Measurements from ENCODE around the gene DCXR.

Gene DCXR

DNA sequence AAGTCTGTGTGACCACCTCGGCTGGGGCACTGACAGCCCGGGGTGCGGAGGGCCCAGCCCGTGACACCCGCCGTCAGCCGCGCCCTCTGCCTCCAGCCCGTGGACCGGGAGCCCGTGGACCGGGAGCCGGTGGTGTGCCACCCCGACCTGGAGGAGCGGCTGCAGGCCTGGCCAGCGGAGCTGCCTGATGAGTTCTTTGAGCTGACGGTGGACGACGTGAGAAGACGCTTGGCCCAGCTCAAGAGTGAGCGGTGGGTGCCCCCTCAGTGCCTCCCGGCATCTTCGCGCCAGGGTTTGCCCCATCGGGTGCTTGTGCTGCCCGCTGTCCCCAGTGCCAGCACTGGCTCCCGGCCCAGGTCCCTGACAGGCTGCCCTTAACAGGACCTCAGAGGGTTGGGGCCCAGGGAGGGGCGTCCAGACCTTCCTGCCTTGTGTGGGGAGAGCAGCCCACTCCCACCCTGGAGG lies 28.5 kb downstream of the DCXR start:
- DNase-seq = no peak

DNA sequence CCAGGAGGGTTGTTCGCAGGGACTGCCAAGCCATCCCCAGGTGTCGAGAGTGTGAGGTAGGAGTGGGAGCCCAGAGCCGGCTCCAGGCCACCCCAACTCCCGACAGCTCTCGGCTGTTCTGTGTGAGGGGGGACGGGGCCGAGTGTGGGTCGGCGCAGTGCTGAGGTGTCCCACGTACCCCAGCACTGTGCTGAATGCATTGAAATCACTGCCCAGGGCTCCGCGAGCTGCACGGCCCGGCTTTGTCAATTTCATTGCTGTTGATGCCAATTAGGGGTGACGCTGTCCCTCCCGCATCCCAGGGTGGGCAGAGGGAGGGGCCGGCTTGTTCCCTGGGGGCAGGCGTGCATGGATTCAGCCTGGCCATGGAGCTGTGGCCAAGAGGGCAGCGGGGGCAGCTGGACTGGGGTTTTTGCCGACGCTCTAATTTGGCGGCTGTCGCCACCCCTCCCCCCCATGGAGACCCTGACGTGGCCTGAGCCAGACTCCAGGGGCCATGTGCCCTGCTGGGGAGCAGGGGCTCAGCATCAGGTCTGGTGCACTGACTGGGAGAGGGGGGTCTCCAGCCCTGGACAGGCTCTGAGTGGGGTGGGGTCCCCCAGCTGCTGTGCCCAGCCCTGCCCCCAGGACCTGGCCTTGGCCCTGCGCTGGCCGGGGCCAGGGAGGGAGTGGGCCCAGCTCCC lies 29.1 kb downstream of the DCXR start:
- DNase-seq = no peak

DNA sequence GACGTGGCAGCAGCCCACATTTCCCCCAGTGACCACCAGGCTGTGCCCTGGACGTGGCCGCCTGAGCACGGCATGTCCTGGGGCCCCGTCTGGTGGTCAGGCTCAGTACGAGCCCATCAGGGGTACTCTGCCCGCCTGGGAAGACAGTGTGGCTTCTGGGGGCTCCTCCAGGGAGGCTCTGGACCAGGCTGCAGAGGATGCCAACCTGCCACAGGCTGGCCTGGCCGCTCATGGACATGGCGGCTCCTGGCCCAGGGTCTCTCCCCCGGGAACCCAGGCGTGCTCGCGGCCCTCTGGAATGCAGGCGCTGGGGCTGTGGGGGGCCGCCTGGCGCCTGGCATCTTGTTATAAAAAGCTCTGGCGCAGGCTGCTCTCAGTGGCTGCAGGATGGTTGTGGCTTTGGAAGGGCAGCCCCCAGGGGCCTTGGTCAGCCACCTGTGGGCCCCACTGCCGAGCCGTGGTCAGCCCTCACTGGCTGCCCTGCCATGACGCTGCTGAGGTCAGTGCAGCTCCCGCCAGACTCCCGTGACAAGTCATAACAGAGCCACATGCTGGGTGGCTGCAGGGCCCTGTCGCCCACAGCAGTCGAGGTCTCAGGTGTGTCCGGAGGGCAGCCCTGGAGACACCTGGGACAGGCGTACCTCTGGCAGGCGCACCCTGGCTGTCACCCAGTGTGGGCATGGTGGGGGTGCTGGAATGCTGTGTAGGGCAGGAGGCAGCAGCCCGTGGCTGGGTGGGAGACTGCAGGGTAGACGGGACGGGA lies 29.8 kb downstream of the DCXR start:
- no peak for DNase-seq

DNA sequence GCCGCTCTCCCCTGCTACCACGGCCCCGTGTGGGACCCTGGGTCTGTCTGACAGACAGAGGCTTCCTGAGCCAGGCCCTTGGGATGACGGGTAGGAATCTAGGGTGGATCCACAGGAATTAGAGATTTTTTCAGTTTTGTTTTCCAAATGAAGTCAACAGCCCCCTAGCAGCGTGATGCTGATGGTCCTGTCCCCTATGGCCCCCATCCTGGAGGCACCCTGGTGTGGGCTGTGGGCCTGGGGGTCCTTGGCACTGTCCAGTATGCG lies 30.3 kb downstream of the DCXR start:
- DNase-seq = no peak

DNA sequence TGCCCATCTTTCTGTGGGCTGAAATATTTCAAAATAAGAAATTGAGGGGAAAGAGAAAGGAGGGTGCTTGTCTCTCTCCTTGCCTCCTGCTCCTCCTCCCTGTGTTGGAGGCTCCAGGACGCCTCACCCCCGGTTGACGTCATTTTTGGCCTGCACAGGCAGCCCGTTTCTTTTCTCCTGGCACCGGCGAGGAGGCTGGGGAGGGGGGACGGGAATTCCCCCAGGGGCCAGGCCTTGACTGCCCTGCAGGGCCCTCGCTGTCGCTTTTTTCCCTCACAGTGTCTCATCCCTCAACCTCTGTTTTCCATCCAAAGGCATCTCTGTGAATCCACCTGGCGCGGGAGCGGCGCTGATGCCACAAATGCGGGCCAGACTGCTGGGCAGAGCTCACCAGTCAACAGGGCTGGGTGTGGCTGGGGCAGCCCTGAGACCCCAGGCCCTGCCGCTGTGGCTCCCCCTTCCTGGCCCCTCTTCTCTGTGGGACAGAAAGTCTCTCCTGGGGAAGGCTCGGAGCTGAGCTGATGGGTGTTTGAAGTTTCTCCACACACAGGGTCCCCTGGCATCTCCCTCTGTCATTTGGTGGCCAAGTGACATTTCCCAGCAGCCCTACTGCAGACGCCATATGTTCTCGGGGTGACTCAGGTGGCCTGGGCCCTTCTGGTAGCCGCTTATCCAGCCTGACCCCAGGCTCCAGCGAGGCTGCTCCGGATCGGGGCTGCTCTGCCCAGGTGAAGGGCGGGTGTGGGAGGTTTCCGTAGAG lies 30.8 kb downstream of the DCXR start:
- peak; percentile 38 for DNase-seq

DNA sequence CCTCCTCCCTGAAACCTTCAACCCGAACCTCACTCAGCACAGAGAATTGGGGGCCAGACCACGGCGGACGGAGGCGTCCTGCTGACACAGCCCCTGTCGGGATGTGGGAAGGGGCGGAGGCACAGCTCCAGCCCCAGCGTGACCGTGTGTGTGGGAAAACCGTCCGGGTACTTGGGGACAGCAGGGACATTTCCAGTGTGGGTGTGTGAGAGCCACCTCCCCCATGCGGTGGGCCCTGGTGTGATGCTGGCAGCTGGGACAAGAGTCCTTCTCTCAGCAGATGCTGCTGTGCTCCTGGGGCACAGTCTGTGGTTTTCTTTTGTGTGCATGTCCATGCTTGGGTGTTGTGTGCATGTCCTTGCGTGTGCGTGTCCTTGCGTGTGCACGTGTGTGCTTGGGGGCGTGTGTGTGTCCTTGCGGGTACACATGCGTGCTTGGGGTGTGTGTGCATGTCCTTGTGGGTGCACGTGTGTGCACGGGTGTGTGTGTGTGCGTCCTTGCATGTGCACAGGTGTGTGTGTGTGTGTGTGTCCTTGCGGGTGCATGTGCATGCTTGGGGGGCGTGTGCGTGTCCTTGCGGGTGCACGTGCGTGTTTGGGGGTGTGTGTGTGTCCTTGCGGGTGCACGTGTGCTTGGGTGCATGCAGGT lies 31.7 kb downstream of the DCXR start:
- peak; percentile 21 for DNase-seq

DNA sequence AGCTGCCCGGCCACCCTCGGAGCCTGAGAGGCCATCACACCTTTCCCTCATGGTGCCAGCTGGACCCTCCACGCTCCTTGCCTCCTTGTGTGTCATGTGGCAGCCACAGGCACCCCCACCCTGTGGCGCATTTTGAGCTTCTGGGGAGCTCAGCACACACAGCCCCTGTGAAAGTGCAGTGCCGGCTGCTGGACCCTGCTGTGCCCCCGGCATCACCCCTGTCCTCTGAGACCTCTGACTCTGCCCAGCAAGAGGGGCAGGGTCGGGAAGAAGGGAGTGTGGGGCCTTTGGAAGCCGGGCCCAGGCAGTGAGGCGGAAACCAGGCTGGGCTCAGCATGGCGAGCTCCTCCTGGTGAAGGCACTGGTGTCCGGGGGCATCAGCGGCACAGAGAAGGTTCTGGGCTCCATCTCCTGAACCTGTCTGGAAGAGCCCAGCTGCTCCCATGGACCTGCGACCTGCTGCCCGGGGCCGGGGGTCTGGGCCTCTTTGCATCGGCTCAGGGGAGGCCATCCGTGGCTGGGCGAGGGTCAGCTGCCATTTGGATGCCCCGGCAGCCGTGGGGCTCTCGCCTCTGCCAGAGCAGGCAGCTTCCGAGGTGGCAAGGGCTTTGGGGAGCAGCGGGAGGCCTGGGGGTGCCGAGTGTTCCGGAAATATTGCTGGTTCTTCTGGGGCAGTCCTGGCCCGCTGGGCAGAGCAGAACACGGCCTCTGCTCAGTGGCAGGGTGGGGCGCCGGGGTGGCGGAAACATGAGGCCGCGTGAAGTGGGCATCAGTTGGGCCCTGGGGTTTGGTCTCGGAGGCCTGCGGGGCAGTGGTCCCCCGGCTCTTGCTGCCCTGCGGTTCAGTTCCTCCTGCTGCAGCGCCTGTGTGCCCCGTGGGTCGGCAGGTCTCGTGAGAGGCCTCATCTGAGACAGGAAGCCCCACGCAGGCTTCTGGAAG lies 32.7 kb downstream of the DCXR start:
- no peak for DNase-seq

DNA sequence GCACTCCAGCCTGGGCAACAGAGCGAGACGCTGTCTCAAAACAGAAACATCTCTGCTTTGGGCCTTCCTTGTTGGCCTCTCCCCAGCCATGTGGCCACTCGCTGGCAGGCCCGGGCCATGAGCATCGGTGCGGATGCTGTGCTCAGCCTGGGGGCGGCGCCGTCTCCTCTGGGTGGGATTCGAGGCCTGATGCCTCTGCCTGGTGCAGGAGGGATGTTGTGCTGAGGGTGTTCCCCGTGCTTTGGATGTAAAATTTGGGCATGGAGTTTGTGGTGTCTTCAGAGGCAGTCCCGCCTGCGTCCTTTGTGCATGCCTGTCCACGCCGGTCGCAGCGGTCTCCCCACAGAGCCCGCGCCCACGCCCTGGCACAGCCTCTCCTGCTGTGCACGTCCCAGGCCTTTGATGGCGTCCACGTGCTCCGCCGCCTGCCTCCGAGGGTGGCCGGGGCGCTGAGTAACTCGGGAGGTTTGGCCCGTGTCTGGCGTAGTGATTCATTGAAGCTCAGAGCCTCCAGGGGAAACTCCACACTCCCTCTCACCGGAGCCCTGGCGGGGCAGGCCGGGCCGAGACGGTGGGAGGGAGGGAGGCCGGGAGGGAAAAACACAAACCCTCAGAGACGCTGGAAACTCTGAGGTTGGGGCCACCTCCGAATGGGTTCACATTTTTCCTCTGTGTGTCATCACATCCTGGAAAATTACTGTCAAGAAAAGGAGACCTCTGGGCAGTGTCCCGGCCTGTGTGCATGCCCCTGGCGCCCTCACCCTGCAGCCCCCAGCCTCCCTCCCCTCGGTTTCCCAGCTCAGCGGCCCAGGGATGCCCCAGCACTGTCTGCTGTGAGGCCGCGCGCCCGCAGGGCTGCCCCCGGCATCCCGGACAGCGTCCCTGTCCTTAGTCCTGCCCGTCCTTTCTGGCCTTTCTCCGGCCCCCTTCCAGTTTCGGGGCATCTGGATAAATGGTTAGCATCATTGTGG lies 33.8 kb downstream of the DCXR start:
- no peak for DNase-seq

DNA sequence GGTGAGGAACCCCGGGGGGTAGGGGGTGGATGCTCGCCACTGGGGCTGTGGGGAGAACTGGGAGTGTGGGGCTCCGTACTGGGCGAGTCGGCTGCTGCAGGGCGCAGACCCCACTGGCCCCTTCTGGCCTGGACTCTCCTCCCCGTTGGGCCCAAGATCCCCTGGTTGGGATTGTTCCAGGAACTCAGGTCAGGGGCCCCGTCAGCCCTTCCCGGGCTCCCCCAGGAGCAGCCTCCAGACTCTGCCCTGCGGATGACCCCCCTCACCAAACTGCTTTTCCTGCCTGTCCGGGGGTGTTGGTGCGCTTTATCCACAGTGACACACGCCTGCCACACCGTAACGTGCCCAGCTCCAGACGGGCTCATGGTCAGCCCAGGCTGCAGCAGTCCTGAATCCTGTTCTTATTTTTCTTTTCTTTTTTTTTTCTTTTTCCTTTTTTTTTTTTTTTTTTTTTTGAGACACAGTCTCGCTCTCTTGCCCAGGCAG lies 35.9 kb downstream of the DCXR start:
- DNase-seq = no peak

DNA sequence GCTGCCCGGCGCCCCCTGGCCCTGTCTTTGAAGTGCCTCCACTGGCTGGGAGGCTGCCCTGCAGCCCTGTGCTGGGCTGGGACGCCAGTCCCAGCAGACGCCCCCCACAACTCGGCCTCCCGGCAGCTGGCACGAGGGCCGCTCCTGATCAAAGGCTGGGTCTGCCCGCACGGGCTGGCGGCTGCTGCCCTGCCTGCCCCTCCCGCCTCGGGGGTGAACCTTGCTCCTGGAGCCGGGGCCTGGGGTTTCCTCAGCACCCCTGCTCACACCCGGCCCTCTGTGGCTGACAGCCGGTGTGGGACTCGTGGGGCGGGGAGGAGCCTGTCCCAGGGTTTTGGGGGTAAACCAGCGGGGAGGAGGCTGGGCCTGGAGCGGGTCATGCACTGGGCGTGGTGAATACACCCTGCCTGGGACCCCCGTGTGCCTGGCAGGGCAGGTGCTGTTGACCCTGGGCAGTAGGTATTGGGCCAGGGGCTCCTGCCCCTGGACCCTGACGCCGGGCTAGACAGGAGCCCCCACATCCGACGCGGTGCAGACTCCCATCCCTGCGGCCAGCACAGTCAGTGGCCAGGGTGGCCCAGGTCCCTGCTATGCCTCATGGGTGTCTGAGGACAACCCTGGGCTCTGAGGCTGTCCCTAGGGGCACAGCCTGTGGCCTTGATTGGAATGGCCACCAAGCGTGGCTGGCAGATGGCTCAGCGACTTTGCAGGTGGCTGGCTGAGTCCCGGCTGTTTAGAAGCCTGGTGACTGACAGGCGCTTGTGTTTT lies 36.5 kb downstream of the DCXR start:
- DNase-seq = peak; percentile 56

DNA sequence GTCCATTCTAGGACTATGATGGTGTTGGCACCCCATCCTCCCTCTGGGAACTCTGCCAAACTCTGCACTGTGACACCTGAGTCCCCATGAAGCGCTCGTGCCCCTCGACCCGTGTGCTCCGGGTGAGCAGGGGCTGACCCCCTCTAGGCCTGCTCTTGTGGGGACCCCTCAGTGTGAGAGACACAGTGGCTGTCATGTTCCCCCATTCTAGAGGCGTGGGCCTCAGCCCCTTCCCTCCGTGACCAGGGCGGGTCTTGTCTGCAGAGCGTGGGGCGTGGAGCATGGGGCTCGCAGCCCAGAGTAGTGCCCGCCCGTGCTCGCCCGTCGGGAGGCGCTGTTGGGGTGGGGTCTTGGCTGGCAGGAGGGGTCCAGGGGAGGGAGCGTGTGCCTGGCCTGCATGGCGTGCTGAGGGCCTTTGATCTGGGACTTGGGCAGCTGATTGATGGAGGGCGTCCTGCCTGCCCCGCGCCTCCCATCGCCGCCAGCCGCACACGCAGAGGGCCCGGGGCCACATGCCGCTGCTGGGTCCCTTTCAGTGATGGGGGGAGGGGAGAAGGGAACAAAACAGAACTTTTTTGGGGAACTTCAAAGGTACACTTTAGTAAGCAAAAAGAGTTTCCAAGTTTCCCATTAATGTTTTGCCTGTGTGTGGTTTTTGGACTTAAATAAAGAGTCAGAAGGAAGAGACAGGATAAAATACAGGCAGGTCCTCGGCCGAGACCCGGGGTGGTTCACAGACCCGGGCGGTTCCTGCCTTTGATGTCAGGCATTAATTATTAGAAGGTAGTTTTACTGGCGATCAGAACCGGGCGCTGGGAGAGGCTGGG lies 37.3 kb downstream of the DCXR start:
- no peak for DNase-seq

DNA sequence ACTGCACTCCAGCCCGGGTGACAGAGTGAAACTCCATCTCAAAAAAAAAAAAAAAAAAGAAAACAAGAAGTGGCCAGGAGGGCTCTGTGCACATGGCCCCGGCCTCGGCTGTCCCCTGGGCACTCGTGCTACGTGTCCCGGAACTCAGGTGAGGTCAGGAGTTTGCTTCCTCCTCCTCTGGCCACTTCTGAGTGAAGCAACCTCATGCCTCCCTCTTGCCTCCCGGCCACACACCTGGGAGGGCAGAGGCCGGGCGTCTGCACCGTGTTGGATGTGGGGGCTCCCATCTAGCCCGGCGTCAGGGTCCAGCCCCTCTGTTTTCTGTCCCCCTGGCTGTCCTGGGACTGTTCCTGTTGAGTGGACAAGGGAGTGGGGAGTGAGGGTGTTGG lies 37.9 kb downstream of the DCXR start:
- DNase-seq = no peak

DNA sequence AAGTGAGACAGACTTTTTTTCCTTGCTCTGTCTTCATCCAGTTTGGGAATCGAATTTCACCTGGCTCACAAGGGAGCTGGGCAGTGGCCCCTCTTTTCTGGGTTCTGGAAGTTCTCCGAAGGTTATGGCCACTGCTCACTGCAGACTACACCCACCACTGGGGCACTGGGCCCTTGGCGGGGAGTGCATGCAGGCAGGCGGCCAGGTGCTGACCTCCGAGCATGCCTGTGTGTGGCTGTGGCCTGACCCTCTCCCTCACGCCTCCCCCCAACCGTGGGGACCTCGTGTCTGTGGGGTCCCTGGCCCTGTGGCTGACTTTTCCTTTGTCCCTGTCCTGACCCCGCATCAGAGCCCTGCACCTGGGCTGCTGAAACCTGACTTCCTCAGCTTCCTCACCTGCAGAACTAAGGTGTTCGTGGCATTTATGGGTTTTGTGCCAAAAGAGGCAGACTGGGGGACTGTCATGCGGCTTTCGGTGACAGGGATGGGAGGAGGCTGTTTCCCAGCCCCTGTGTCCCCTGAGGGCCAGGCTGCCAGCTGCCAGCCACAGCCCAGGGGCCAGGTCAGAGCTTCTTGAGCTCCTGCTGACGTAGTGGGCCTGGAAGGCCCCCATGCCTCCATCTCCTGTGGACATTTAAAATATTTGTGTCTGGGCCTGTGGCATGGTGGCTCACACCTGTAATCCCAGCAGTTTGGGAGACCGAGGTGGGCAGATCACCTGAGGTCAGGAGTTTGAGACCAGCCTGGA lies 38.6 kb downstream of the DCXR start:
- DNase-seq = no peak

DNA sequence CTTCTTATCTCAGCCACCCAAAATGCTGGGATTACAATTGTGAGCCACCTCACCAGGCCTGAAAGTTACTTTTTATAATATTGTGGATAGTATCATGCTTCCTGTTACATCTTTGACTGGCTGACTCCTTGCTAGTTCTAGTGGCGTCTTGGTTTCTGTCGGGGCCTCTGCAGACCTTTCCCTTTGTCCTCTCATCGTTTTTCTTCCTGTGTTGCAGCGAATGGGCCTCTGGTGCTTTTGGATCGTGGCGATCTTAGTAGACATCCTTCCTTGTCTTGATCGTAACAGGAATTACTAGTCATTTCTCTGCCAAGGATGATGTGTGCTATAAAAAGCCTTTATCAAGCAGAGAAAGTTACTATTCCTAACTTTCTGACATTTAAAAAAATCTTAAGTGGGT lies 39.3 kb downstream of the DCXR start:
- no peak for DNase-seq

DNA sequence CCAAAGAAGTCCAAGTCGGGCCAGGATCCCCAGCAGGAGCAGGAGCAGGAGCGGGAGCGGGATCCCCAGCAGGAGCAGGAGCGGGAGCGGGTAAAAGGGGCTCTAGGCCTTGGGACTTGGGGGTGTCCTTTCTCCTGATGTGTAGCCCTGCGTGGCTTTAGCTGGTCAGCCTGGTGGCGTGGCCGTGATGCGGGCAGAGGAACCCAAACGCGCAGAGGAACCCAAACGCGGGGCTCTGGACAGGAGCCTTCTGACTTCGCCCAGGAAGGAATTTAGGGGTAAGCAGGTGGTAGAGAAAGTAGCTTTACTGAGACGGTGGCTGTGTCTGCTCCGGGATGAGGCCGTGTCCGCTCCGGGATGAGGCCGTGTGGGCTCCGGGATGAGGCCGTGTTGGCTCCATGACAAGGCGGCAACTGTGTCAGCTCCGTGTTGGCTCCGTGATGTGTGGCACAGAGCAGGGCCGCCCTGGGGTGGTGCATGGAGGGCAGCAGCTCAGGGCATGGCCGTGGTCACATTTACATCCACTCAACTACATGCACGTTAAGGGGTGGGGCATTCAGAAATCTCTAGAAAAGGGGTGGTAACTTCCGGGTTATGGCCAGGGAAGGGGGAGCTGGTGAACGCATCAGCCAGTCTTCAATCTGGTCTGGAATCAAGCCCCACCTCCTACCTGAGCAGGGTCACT lies 40.6 kb downstream of the DCXR start:
- no peak for DNase-seq

DNA sequence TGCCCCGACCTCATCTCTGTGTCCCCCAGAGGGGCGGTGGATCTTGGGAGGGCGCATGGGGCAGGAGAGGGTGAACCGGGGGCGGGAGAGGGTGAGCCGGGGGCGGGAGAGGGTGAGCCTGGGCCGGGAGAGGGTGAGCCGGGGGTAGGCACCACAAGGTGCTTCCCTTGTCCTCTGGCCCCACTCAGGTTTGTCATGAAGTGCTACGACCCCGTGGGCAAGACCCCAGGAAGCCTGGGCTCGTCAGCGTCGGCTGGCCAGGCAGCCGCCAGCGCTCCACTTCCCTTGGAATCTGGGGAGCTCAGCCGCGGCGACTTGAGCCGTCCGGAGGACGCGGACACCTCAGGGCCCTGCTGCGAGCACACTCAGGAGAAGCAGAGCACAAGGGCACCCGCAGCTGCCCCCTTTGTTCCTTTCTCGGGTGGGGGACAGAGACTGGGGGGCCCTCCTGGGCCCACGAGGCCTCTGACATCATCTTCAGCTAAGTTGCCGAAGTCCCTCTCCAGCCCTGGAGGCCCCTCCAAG lies 41.2 kb downstream of the DCXR start:
- DNase-seq = no peak

DNA sequence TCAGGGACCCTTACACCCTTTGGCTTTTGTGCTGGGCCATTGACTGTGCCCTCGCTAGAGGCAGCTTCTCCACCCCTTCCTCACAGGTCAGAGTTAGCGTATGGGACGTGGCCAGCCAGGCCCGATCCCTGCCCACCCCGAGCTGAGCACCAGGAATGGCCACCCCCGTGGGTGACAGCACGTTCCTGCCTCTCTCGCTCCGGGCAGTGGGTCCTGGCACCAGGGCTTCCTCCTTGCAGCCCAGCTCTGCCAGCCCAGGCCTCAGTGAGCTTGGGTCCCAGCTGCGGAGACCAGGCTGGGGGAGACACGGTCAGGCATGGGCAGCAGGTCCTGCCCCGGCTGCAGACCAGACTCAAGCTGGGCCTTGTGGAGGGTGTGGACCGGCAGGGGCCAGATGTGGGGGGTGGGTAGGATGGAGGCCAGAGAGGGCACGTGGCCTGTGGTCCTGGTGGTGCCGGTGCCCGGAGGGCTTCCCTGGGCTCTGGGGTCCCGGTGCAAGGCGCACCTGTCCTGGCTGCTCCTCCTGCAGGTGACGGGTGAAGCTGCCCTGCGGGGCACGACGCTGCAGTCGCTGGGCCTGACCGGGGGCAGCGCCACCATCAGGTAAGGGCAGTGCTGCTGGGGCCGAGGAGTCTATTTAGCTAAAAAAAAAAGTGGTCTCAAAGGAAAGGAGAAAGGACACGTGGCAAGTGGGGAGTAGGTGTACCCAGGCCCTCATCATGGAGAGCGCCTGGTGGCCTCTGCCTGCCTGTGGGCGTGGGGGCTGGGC lies 41.9 kb downstream of the DCXR start:
- no peak for DNase-seq

Data from NCI-H1694 (cell line).